HPDE6-E6E7 (cell line): ENCODE results near the gene CFAP69.
"Not testable (repeated sequence)": the region's sequence is repeated elsewhere in the genome, so short reads cannot be mapped to it uniquely, and the experiment has no call there.

Source experiments
- DNase-seq: peaks from one replicate; pipeline ENCODE4 v3.0.0; 2011; ENCODE audit warnings: missing footprints; ENCODE audit errors: extremely low spot score

CFAP69 gene

DNA sequence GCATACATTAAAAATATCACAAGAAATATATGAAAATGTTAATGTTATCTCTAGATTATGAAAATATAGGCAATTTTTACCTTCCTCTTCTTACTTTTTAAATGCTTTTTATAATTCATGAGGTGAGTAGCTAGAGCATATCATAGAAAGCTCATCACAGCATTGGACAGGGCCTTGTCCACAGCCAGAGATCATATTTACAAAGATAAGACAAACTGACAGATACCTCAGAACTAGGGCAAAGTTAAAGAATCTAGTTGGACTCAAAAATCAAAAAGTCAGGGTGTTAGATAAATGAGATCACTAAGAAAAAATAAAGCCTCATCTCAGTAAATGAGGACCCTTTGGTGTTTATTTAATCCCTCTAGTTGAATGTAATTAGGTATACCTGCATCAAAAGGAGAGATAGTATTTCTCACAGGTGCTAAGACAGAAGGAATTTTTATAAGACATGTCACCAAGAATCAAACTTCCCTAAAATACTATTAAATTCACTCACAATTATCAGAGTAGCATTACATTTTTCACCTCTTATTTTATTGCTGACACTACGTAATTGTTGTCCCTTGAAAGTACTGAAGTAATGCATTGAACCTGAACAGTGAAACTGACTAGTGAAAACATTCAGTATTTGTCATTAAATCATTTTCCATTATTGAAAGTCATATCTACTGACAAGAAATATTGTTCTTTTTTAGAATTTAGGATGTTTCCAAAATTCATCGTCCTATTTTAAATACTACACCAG lies 25.6 kb downstream of the CFAP69 start:
- no peak for DNase-seq

DNA sequence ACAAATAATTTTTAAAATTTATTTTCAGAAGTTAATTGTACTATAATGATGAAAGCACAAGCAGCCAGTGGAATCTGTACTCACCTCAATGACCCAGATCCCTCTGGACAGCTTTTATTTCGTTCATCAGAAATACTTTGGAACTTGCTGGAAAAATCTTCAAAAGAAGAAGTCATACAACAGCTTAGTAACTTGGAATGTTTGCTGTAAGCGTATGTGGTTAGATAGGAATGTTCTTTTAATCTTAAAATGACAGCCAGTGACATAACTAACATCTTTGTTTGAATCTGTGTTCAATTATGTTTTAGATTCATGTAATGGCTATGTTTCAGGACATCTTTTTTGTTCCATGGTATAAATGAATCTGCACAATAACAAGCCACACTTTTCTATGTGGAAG lies 26.8 kb downstream of the CFAP69 start:
- DNase-seq, result no peak

DNA sequence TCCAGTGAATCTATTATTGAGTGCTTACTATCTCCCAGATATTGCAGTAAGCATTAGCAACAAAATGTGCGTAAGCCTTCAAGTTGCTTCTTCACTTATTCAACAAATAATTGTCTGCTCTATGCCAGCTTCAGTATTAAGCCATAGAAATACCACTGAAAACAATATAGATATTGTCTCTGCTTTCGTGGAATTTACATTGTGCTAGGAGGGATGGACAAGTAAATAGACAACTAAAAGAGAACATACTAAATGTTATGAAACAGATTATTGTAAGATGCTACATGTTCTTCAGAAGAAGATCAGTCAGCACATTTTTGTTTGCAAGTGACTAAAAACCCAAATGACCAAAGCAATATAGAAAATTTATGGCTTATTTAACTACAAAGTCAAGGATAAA lies 27.3 kb downstream of the CFAP69 start:
- DNase-seq, result no peak

DNA sequence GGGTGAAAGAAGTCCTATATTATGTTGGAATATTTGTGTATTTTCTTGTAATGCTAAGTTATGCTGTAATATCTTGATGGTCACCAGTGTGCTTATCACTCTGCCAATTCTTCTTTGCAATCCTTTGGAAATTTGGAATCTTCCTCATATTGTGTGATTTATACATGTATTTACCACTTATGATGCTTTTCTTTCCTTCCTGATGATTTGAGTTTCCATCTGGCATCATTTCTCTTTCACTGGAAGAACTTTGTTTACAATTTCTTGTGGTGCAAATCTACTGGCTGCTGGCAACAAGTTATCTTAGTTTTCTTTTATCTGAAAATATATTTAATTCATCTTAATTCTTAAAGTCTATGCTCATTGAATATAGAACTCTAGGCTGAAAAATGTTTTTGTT lies 29.2 kb downstream of the CFAP69 start:
- DNase-seq, result no peak

DNA sequence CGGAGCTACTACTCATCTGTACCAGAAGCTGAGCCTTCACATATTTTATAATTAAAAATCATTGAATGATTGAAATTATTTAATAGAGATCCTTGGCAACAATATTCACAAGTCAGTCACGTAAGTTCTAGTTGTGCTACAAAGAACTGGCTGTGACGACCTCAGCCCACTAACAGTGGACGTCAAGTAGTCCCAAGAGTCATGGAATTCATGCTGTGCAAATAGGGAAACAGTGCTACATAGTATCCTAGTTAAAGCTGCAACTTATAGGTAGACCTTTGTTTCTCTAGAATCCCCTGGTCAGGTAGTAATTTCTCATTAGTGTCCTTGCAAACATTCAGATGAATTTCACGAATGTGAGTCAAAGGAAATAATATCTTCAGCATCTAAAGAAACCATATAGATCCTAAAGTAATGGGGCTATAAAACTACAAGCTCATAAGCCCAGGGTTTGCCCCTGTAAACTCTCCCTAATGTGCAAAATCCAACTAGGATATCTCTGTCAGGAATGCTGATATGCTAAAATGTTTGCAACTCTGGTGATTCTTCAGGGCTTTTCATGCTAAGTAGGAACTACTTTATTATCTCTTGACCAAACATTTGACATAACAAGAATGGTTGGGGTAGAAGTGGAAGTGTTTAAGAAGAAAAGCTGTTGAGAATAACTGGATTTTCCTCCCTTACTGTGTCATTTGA lies 31.2 kb downstream of the CFAP69 start:
- no peak for DNase-seq

DNA sequence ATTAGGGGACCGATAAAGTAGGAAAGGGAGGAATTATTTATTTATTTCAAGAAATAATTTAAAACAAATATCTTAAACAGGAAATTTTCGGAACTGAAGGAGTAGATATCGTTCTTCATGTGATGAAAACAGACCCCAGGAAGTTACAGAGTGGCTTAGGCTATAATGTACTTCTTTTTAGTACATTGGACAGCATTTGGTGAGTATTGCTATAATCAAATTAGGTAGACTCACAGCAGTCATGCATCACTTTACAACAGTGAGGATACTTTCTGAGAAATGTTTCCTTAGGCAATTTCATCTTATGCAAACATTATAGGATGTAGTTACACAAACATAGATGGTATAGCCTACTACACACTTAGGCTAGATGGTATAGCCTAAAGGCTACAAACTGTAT lies 43.2 kb downstream of the CFAP69 start:
- DNase-seq, result no peak

DNA sequence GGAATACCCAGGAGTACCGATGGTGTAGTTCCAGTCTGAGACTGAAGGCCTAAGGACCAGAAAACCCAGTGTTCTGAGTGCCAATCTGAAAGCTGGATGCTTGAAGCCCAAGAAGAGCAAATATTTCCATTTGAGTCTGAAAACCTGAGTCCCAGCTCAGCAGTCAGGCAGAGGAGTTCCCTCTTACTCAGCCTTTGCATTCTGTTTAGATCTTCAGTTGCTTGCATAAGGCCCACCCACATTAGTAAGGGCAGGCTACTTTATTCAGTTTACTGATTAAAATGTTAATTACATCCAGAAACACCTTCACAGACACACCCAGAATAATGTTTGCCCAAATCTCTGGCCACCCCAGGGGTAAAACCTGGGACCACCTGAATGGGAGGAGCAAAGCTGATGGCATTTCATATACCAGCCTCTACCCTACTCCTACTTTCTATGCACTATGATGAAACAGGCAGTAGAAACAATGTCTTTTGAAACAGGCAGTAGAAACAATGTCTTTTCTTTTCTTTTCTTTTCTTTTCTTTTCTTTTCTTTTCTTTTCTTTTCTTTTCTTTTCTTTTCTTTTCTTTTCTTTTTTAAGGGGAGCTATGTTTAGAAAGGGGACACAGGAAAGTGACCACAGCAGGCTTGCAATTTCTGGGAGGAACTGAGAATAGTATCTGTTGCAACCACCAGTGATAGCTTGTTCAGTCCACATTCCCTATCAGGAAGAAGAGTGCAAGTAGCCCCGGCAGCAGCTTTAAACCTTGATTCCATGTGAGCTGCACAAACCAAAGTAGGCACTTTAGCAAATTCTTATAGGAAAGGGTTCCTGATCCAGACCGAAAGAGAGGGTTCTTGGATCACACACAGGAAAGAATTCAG lies 45.5 kb downstream of the CFAP69 start:
- no peak for DNase-seq

DNA sequence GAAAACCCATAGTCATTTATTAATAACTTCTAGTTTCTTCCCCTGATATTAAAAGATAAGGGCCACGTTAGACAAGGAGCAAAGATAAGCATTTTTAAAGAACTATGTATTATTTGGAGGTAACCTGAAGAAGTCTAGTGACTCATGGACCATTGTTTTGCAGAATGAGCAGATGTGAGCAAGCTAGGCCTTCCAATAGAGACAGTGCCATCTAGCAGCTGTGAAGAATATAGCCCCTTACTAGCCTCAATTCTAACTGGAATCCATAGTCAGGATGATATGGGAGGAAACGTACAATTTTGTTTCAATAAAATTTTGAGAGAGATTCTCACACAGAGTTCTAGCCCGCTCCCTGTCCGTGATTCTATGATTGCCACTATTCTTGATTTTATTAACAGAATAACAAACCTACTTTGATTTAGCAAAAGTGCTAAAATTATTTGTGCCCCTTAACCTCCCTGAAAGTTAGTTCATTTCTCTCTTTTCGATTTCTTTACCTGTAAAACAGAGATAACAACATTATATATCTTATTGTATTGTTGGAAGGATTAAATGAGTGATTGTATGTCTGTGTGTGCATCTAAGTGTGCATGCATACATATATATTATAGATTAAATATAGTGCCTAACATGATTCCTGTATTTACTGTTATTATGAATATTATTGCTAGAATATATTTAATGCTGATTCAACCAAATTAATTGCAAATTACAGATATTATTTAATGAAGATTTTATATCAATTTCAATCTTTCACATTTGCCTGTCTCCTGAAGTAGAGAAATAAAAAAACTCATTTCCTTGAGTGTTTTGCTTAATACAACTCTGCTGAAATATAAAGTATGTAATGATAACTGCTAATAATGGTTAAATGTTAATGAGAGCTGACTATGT lies 53.4 kb downstream of the CFAP69 start:
- DNase-seq, result peak; percentile 69

DNA sequence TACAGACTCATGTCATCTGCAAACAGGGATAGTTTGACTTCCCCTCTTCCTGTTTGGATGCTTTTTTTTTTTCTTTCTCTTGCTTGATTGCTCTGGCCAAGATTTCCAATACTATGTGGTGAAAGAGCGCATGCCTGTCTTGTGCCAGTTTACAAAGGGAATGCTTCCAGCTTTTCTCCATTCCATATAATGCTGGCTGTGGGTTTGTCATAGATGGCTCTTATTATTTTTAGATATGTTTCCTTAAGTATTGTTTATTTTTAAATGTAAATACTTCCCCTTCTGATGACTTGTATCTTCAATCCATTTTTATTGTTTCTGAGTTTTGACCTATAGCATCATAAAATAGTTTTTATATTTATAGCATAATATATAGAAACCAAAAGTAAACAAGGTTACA lies 58.3 kb downstream of the CFAP69 start:
- no peak for DNase-seq

DNA sequence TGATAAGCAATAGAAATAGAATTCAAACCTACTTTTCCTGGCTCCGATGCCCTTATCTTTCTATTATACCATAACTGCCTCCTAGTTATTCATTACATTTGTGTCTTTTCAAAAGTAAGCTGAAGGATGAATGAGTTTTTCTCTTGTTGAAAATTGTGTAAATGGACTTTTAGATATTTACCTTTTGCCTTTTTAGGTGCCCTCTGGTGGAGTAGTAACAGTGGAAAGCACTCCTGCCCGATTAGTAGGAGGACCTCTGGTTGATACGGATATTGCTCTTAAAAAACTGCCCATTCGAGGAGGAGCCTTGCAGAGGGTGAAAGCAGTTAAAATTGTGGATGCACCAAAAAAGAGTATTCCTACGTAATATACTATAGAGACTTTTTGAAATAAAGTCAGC lies 64.9 kb downstream of the CFAP69 start:
- no peak for DNase-seq

DNA sequence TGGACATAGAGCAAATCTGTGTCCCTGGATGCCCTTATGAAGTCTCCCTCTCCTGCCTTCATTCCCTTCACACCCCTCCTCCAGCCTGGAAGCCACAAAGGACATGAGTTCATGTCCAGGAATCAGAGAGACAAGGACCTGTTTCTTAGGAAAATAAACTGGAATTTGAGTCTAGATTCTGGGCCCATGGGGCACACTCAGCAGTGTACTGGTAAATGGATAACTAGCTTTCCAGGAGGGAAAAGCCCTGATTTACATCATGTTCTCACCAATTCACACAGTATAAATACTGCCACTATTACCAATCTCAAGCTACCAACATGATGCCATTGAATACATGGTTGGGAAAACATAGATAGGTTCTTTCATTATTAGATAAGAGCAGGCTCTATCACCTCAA lies 66.2 kb downstream of the CFAP69 start:
- no peak for DNase-seq

DNA sequence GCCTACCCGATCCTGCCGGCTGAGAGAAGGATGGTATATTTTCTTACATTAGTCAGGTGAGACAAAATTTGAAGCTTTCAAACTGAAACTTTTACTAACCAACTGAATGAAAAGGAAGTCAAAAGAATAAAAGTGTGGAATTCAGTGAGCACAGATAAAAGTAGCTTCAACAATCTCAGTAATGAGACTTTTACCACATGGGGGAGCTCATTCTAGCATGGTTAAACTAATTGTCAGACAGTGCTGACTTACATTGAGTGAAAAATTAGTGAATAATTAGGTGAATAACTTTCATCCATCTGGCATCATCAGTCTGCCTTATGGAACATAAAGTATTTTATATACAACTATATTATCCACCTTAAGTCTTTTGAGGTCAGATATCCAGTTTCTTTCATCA lies 67.8 kb downstream of the CFAP69 start:
- DNase-seq, result peak; percentile 17

DNA sequence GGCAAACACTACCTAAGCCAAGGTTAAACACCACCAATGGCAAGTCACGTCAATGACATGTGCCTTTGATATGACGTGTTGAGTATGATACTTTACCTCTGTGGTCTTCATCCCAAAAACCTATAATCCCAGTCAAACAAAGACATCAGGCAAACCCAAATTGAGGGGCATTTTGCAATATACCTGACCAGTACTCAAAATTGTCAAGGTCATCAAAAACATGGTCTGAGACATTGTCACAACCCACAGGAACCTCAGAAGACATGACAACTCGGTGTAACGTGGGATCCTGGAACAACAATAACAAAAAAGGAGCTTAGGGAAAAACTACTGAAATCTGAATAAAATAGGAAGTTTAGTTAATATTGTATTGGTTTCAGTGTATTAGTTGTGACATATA lies 68.9 kb downstream of the CFAP69 start:
- no peak for DNase-seq

DNA sequence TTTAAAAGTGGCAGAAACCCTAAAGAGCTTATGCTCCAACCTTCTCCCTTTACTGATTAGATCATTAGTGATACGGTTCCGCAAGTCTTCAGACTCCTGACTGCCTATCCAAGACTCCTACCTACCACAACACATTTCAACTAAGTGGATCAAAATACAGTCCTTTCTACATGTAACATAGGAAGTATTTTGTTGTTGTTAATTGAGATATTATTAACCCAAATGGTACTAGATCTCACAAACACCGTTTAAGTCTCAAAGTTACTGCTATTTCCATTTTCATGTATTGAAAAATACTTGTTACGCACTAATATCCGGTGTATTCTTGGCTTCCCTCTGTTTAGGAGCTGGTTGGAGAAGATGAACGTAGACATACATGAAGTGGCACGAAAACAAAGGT lies 75.0 kb downstream of the CFAP69 start:
- no peak for DNase-seq

DNA sequence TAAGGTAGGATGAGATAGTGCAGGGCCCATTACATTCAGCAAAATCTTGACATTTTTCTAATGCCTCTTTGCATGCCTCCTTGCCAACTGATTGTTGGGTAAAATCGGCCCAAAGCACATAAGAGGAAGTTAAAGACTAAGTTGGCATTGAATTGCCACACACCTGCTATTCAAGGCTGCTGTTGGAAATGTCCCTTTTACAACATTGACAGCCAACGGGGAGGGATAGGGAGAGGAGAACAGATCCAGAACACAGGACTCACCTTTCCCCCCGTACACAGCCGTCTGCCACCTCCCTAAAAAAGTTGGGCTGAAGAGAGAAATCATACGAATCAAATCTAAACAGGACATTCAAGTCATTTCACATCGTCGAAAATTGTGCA lies 75.4 kb downstream of the CFAP69 start:
- no peak for DNase-seq

DNA sequence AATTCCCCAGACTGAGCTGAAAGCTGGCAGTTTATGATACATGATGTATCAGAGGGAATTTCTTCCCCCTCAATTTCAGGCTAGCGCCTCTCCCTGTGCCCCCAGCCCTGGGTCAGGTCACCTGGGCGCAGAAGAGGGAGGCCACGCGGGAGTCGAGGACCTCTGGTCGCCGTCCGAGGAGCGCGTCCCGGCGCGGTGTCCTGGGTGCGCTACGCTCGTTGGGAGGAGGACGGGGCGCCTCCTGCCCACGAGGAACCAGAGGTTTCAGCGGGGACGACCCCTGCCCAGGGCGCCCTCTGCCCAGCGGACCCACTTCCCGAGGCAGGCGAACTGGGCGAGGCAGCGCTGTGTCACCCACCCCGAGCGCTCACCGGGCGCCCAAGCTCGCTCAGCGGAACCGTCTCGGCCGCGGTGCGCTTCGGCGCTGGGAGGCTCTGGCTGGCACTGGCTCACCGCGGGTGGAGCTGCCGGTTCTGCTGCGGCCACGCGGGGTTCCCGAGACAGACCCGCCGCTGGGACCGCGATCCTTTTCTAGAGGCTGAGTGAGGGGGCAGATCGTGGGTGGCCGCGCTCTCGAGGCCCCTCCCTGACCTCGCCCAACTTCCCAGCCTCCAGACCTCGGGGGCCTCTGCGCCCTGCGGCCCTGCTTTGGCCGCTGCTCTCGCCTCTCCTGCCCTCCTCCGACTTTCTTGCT lies 76.0 kb downstream of the CFAP69 start, which contains the start of gene FAM237B:
Gene FAM237B (minus strand): TSS at position 504 of the 694 bp plus-strand sequence. CDS start 1,556 bp downstream, outside the sequence.
- peak; percentile 25 for DNase-seq

DNA sequence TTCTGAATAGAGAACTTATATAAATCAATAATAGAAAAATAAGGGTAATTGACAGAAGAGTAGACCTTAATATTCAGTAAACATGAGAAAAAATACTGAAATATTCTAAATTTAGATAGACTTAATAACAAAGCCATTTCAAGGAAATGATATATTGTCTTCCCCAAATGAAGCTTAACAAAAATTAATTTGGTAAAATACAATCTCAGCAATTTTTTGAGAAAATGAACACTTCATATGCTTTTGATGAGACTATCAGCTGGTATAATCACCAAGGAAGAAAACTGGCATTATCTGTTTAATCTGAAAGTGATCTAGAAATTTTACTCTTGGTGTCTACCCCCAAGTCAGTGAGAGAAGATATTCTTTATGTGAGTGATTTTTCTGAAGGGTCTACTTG lies 77.9 kb downstream of the CFAP69 start:
- DNase-seq, result no peak

DNA sequence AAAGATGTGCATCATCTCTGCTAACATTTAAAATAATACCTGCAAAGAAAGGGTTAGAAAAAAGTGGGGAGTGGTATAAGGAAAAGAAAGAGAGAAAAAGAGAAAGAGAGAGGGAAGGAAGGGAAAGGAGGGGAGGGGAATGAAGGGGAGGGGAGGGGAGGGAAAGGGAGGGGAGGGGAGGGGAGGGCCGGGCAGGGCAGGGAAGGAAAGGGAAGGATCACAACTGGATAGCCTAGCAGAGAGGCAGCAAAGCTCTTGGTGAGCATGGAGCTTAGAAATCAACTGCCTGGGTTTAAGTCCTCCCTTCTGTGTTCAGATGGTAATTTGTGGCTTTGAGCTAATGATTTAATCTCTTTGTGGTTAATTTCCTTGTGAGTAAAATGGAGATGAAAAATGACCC lies 81.5 kb downstream of the CFAP69 start:
- DNase-seq, result no peak

DNA sequence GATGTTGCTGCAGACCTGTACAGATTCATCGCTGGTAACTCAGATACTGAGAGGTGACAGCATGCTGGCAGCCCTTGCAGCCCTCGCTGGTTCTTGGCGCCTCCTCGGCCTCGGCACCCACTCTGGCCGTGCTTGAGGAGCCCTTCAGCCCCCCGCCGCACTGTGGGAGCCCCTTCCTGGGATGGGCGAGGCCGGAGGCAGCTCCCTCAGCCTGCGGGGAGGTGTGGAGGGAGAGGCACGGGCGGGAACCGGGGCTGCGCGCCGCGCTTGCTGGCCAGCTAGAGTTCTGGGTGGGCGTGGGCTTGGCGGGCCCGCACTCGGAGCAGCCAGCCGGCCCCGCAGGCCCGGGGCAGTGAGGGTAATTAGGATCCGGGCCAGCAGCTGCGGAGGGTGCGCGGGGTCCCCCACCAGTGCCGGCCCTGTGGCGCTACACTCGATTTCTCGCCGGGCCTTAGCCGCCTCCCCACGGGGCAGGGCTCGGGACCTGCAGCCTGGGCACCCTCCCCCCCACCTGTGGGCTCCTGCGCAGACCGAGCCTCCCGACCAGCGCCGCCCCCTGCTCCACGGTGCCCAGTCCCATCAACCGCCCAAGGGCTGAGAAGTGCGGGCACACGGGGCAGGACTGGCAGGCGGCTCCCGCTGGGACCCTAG lies 89.3 kb downstream of the CFAP69 start:
- DNase-seq, result no peak

DNA sequence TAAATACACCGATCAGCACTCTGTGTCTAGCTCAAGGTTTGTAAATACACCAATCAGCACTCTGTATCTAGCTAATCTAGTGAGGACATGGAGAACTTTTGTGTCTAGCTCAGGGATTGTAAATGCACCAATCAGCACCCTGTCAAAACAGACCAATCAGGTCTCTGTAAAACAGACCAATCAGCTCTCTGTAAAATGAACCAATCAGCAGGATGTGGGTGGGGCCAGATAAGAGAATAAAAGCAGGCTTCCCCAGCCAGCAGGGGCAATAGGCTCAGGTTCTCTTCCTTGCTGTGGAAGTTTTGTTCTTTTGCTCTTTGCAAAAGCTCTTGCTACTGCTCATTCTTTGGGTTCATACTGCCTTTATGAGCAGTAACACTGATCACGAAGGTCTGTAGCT lies 90.0 kb downstream of the CFAP69 start:
- not testable (repeated sequence) for DNase-seq
